GM23338 (cell line): ENCODE results near the gene CX3CR1. TPM values are rescaled to one million over a fixed set of nuclear protein-coding genes. Genes with fewer than 3 reads are reported as not detected.

ENCODE experiments used
- ATAC-seq: fragments of 200-7000 bp; cut with Tn5 transposase; 3 replicates; pipeline ENCODE4 v1.9.1; 2020
- DNase-seq: peaks from one replicate; pipeline ENCODE4 v3.0.0-alpha.2; 2015; ENCODE audit warnings: low spot score
- H2AFZ ChIP-seq: fragments of 200-600 bp; sonication (generic); 2 replicates; pipeline ENCODE4 v1.8.0; 2016; ENCODE audit warnings: antibody characterized with exemption, mild to moderate bottlenecking, moderate library complexity
- H3F3A ChIP-seq: fragments of 200-600 bp; sonication (generic); replicated peaks from 2 replicates; pipeline ENCODE4 v1.8.0; 2017; ENCODE audit warnings: antibody characterized with exemption, mixed run types, low read depth
- H3K27ac ChIP-seq: fragments of 200-600 bp; sonication (generic); 2 replicates; pipeline ENCODE4 v1.6.1; 2016; ENCODE audit warnings: low read depth
- H3K27me3 ChIP-seq: fragments of 200-600 bp; sonication (generic); 2 replicates; pipeline ENCODE4 v1.8.0; 2016; ENCODE audit warnings: mild to moderate bottlenecking, mixed run types, moderate library complexity; ENCODE audit not compliant: insufficient read depth
- H3K36me3 ChIP-seq: fragments of 200-600 bp; sonication (generic); 2 replicates; pipeline ENCODE4 v1.8.0; 2016; ENCODE audit warnings: mild to moderate bottlenecking; ENCODE audit not compliant: insufficient read depth
- H3K4me1 ChIP-seq: fragments of 200-600 bp; sonication (generic); 2 replicates; pipeline ENCODE4 v1.8.0; 2016; ENCODE audit warnings: mild to moderate bottlenecking, moderate library complexity; ENCODE audit not compliant: insufficient read depth
- H3K4me2 ChIP-seq: fragments of 200-600 bp; sonication (generic); 2 replicates; pipeline ENCODE4 v1.7.1; 2017; ENCODE audit warnings: mixed run types
- H3K4me3 ChIP-seq: fragments of 200-600 bp; sonication (generic); 2 replicates; pipeline ENCODE4 v1.6.1; 2016; ENCODE audit warnings: mixed run types
- H3K79me2 ChIP-seq: fragments of 200-600 bp; sonication (generic); replicated peaks from 2 replicates; pipeline ENCODE4 v1.8.0; 2017; ENCODE audit warnings: mild to moderate bottlenecking; ENCODE audit not compliant: insufficient read depth
- H3K9me2 ChIP-seq: fragments of 200-600 bp; sonication (generic); 2 replicates; pipeline ENCODE4 v1.8.0; 2017; ENCODE audit not compliant: insufficient read depth
- H4K20me1 ChIP-seq: fragments of 200-600 bp; sonication (generic); replicated peaks from 2 replicates; pipeline ENCODE4 v1.8.0; 2017; ENCODE audit warnings: mild to moderate bottlenecking; ENCODE audit not compliant: insufficient read depth
- H3K27ac Mint-ChIP-seq: 2 replicates; pipeline ENCODE4 v1.8.0; 2020; ENCODE audit warnings: inconsistent platforms, mild to moderate bottlenecking, moderate library complexity, mixed read lengths
- H3K27me3 Mint-ChIP-seq: 3 replicates; pipeline ENCODE4 v1.8.0; 2022; ENCODE audit warnings: low read depth, mild to moderate bottlenecking, moderate library complexity, mixed read lengths, inconsistent platforms; ENCODE audit not compliant: insufficient read depth, poor library complexity
- H3K36me3 Mint-ChIP-seq: 3 replicates; pipeline ENCODE4 v1.8.0; 2021; ENCODE audit warnings: low read depth, mild to moderate bottlenecking, inconsistent platforms, moderate library complexity, mixed read lengths
- H3K4me1 Mint-ChIP-seq: 3 replicates; pipeline ENCODE4 v1.8.0; 2020; ENCODE audit warnings: mild to moderate bottlenecking, inconsistent platforms, mixed read lengths
- H3K4me3 Mint-ChIP-seq: 3 replicates; pipeline ENCODE4 v1.8.0; 2021; ENCODE audit warnings: moderate library complexity, mild to moderate bottlenecking, inconsistent platforms, mixed read lengths
- H3K9me3 Mint-ChIP-seq: 3 replicates; pipeline ENCODE4 v1.8.0; 2020; ENCODE audit warnings: moderate library complexity, mild to moderate bottlenecking, inconsistent platforms, mixed read lengths
- CREB1 ChIP-seq: fragments of 250-450 bp; sonication (Bioruptor Pico); IDR thresholded peaks from 2 replicates; pipeline ENCODE4 v1.5.0; 2020; ENCODE audit warnings: low read depth, mild to moderate bottlenecking, moderate library complexity
- EZH2 ChIP-seq: fragments of 200-600 bp; sonication (generic); IDR thresholded peaks from one replicate; pipeline ENCODE4 v1.8.0; 2017; ENCODE audit warnings: antibody characterized with exemption, mild to moderate bottlenecking, low read depth; ENCODE audit not compliant: unreplicated experiment
- EZH2phosphoT487 ChIP-seq: fragments of 200-600 bp; sonication (generic); IDR thresholded peaks from one replicate; pipeline ENCODE4 v1.8.1; 2018; ENCODE audit warnings: antibody characterized with exemption; ENCODE audit not compliant: unreplicated experiment
- JUNB ChIP-seq: IDR thresholded peaks from one replicate; pipeline ENCODE4 v1.6.1; 2016; ENCODE audit warnings: antibody characterized with exemption; ENCODE audit not compliant: unreplicated experiment
- NANOG ChIP-seq: IDR thresholded peaks from 2 replicates; pipeline ENCODE4 v1.6.1; 2016; ENCODE audit warnings: antibody characterized with exemption, borderline replicate concordance
- POLR2AphosphoS5 ChIP-seq: IDR thresholded peaks from 2 replicates; pipeline ENCODE4 v1.6.1; 2016; ENCODE audit warnings: antibody characterized with exemption, low read depth
- REST ChIP-seq: IDR thresholded peaks from one replicate; pipeline ENCODE4 v1.6.1; 2018; ENCODE audit warnings: antibody characterized with exemption; ENCODE audit not compliant: unreplicated experiment
- STAT1 ChIP-seq: IDR thresholded peaks from one replicate; pipeline ENCODE4 v1.6.1; 2016; ENCODE audit warnings: antibody characterized with exemption; ENCODE audit not compliant: unreplicated experiment
- ZNF114 ChIP-seq: fragments of 250-450 bp; sonication (Bioruptor Pico); IDR thresholded peaks from 2 replicates; pipeline ENCODE4 v1.5.0; 2020; ENCODE audit warnings: mild to moderate bottlenecking, moderate library complexity
- ZNF331 ChIP-seq: fragments of 250-450 bp; sonication (Bioruptor Pico); IDR thresholded peaks from 2 replicates; pipeline ENCODE4 v1.5.0; 2020; ENCODE audit warnings: low read depth, mild to moderate bottlenecking, moderate library complexity
- ZNF462 ChIP-seq: fragments of 250-450 bp; sonication (Bioruptor Pico); IDR thresholded peaks from 2 replicates; pipeline ENCODE4 v1.5.0; 2020; ENCODE audit warnings: mild to moderate bottlenecking, moderate library complexity
- polyA plus RNA-seq: library from polyadenylated mRNA; unstranded; fragments of >200 nt; fragmentation: Nextera tagmentation; extraction: Ambion mirVana; gene quantifications from 2 replicates; pipeline ENCODE4 v1.2.1, GENCODE V29; 2016
- total RNA-seq: library from RNA; depleted of rRNA; stranded (reverse); fragments of >200 nt; shearing (Covaris generic); gene quantifications from 2 replicates; pipeline ENCODE4 v1.2.3, GENCODE V29; 2014
- TF ChIP-seq, protein P1 (sequence below): IDR thresholded peaks from 2 replicates; pipeline ENCODE4 v1.6.1; 2016; ENCODE audit warnings: antibody characterized with exemption
- TF ChIP-seq, protein P2 (sequence below), 2 experiments: fragments of 200-600 bp in 1 of 2; sonication (generic) in 1 of 2; conservative IDR thresholded peaks; 2 replicates each; pipeline versions ENCODE4 v1.5.1 to v1.6.1; 2016 to 2017; ENCODE audit warnings: antibody characterized with exemption in 2 of 2, low read depth in 2 of 2, mild to moderate bottlenecking in 2 of 2, moderate library complexity in 1 of 2

The CX3CR1 gene
- total and polyA plus RNA-seq, 2 experiments from 2014 or later, result 0.24 to 0.42 TPM

DNA sequence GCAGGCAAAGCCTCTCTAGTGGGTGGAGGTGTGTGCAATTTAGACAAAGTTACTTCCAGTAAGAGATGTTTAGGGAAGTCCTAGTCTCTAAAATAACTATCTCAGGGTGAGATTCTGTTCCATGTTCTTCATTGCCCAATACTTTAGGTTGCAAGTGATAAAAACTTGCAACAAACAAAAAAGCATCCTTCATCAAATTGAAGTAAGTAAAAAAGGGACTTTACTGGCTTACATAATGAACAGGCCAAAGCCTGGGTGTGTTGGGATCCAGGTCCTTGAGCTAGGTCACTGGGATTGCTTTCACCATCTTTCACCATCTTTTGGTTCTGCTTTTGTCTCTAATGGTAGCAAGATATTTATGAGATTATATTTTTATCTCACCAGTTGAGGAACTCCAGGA, 38.3 kb downstream of the CX3CR1 start (continued):
- TF ChIP-seq JUNB (no peak), NANOG (no peak)

DNA sequence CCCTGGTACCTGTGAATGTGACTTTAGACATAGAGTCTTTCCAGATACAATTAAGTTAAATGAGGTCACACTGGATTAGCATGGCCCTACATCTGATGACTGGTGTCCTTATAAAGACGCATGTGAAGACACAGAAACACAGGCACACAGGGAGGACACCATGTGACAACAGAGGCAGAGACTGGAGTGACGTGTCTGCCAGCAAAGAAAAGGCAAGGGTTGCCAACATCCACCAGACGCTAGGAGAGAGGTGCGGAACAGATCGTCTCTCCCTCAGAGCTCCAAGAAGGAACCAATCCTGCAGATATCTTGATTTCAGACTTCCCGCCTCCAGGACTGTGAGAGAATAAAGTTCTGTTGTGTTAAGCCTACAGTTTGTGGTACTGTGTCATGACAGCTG, 42.8 kb downstream of the CX3CR1 start:
- no peaks in the 10 kb centered on the region for H3K36me3 Mint-ChIP-seq
- Histone ChIP-seq H3F3A (no peaks in the 10 kb centered on the region), H3K27me3 (no peaks in the 10 kb centered on the region), H3K79me2 (no peaks in the 10 kb centered on the region), H2AFZ (peak overlapping the region; percentile 23; the same call in 1 of the 2 replicates), H3K9me2 (no peaks in the 10 kb centered on the region), H3K4me2 (no peak overlapping the region), H3K4me3 (no peak overlapping the region), H4K20me1 (no peaks in the 10 kb centered on the region), H3K36me3 (no peaks in the 10 kb centered on the region), H3K27ac (no peak overlapping the region), H3K4me1 (no peaks in the 10 kb centered on the region)
- DNase-seq (no peak), ATAC-seq (no peak)
- H3K9me3 Mint-ChIP-seq, result no peaks in the 10 kb centered on the region
- H3K4me3 Mint-ChIP-seq, result no peak overlapping the region
- no peak overlapping the region for H3K27ac Mint-ChIP-seq
- peaks cover 5% of the 10 kb centered on the region for H3K27me3 Mint-ChIP-seq
- H3K4me1 Mint-ChIP-seq, result peaks cover 3% of the 10 kb centered on the region; the same call in 1 of the 3 replicates
- TF ChIP-seq ZNF114 (CRISPR knock-in tag) (no peak), REST (no peak), JUNB (no peak), ZNF462 (no peak), POLR2AphosphoS5 (no peak), NANOG (no peak), EZH2phosphoT487 (no peak), CREB1 (no peak), ZNF331 (CRISPR knock-in tag) (no peak), STAT1 (no peak), EZH2 (no peak)
- TF ChIP-seq, protein P1, sequence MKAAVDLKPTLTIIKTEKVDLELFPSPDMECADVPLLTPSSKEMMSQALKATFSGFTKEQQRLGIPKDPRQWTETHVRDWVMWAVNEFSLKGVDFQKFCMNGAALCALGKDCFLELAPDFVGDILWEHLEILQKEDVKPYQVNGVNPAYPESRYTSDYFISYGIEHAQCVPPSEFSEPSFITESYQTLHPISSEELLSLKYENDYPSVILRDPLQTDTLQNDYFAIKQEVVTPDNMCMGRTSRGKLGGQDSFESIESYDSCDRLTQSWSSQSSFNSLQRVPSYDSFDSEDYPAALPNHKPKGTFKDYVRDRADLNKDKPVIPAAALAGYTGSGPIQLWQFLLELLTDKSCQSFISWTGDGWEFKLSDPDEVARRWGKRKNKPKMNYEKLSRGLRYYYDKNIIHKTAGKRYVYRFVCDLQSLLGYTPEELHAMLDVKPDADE, result no peak
- TF ChIP-seq, protein P2, sequence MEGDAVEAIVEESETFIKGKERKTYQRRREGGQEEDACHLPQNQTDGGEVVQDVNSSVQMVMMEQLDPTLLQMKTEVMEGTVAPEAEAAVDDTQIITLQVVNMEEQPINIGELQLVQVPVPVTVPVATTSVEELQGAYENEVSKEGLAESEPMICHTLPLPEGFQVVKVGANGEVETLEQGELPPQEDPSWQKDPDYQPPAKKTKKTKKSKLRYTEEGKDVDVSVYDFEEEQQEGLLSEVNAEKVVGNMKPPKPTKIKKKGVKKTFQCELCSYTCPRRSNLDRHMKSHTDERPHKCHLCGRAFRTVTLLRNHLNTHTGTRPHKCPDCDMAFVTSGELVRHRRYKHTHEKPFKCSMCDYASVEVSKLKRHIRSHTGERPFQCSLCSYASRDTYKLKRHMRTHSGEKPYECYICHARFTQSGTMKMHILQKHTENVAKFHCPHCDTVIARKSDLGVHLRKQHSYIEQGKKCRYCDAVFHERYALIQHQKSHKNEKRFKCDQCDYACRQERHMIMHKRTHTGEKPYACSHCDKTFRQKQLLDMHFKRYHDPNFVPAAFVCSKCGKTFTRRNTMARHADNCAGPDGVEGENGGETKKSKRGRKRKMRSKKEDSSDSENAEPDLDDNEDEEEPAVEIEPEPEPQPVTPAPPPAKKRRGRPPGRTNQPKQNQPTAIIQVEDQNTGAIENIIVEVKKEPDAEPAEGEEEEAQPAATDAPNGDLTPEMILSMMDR (conservative IDR thresholded peaks at IDR 0.05; ENCODE audit: low read depth in 2 of 2), result no peak
